Liver (tissue), 4 donors: ENCODE data around the gene VGLL3. TPM values are rescaled to one million over a fixed set of nuclear protein-coding genes. Genes with fewer than 3 reads are reported as not detected.

Experiments
- polyA plus RNA-seq, 2 donors: library from polyadenylated mRNA; stranded (reverse) in 1 of 2; unstranded in 1 of 2; fragments of 200-250 nt in 1 of 2; fragments of >200 nt in 1 of 2; fragmentation: Nextera tagmentation in 1 of 2; extraction: Ambion mirVana in 1 of 2; gene quantifications; one replicate each; pipeline versions ENCODE4 v1.2.1 to v1.2.3, GENCODE V29; 2013 to 2015
- total RNA-seq, 2 donors: library from RNA; depleted of rRNA; stranded (reverse); fragments of >200 nt; gene quantifications; one replicate each; pipeline ENCODE4 v1.2.3, GENCODE V29; 2014
- donor health status: healthy.
- donor health status: healthy.
- donor health status: healthy.

VGLL3 gene
- total and polyA plus RNA-seq, 4 donors, result 0.08 to 1.3 (median 0.63) TPM

Other genes starting within 250 kb of the VGLL3 start
- gene CHMP2B, start 236.2 kb upstream of the VGLL3 start, total RNA-seq, result 10 to 100 TPM; 15.5 TPM
- gene CHMP2B, start 236.2 kb upstream of the VGLL3 start, polyA plus RNA-seq, result 10 to 100 TPM; 12.6 to 49.5 TPM